ENCODE results near the gene DEFB128.
"Not testable (repeated sequence)": the region's sequence is repeated elsewhere in the genome, so short reads cannot be mapped to it uniquely, and the experiment has no call there.

DEFB128 gene

DNA sequence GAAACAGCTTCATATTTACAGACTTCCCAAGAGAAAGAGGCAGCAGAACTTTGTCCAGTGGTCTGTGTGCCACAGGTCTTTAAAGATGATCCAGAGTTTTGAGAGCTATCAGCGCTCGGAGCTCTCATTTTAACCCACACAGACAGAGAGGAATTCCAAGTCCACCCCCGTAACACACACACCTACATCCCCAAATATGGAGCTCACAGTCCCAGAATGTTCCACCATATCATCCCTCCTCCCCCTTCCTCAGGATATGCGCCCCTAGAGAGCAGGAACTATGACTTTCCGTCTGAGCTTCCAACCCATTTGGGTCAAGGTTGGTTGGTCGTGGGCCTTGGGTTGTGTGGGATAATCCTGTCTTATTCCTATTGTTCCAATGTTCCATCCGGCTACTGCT is at the start of gene DEFB128:
DEFB128 (minus strand) TSS at position 101 of the 400 bp plus-strand sequence; CDS start at position 13, 88 bp downstream.
- DNase-seq (ENCODE audit: low spot score), result no peak

DNA sequence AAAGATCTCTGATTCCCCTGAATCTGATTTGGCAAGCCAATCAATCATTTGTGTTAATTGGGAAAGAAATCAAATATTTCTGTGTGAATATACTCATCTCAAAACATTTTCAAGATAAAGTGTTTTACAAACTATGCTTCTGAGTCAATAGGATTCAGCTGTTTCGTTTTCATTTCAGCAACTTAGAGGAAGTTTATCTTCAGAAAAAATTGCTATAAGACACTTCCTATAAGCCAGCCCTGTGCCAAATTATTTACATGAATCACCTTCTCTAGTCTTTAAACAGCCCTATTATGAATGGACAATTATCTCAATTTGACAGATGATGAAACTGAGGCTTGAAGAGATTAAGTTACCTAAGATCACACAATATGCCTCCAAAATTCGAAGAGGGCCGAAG is 48.4 kb upstream of the DEFB128 start:
- no peak for DNase-seq (ENCODE audit: low spot score)

DNA sequence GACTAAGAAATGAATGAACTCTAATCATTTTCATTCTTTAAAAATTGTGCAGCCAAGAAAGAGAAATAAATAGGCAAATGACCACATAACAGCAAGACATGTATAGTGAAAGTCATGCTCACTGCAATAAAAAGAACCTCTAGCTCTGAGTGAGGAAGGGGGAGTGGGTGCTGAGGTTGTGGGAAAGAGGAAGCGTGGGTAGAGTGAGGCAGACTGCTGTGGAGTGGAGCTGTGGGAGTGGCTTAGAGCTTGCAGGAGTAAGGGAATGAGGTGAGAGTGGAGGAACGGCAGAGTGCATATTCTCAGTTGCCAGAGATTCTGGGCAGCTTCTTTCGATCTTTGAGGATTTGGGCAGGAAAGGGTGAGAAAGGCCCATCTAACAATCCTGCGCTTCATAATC is 48.0 kb upstream of the DEFB128 start:
- peak; percentile 51 for DNase-seq (ENCODE audit: low spot score)

DNA sequence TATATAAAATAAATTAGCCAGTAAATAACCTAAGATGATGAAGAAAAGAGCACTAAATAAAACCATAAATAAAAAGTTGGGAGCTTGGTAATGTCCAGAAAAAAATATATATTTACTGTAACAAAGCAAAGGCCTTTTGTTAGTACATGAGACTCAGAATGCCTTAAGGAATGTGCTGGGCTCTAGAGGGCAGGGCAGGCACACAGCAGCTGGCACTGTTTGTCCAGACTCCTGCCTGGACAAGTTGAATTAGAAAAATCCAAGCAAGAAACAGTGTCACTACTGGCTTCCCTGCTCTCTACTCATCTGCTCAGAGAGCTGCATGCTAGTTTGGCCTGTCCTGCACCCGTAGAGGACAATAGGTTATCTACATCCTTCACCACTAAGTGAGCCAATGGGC is 46.4 kb upstream of the DEFB128 start:
- peak; percentile 15 for DNase-seq (ENCODE audit: low spot score)

DNA sequence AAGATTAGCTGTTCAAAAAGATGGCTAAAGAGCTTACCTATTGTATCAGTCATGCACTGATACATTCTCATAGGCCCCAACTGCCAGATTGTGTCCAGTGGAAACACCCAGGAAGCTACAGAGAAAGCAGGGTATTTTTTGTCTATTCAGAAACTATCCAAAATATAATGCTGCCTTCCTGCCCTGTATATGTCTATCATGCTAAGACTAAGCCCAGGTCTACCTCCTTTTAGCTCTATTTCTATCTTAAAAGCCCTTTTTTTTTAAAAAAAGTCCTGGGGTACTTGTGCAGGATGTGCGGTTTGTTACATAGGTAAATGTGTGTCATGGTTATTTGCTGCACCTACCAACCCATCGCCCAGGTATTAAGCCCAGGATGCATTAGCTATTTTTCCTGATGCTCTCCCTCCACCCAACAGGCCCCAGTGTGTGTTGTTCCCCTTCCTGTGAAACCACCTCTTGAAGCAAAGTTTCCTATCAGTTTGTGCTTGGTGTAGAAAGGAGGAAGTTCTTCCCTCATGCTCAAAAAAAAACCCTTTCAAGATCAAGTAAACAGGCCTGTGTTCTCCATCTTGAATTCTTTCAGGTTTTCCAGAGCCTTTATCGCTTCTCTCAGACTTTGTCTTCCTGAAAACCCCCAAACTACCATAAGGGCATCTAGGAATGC is 38.1 kb upstream of the DEFB128 start:
- DNase-seq (ENCODE audit: low spot score), result peak; percentile 22

DNA sequence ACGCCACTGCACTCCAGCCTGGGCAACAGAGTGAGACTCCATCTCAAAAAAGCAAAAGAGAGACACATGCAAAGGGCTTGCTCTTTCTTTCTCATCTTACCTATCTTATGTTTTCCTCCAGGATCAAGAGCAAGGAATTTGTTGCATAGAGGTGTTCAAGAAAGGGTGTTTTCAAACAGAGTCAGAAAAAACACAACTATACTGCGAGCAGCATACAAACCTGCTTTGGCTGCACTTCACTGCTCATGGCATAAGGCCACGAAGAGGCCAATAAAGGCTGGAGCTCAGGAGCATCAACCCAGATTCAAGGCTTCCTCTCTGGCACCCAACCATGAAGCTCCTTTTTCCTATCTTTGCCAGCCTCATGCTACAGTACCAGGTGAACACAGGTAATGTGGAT is 37.4 kb upstream of the DEFB128 start, which contains the start of gene DEFB129:
DEFB129 (plus strand) TSS at position 301 of the 400 bp plus-strand sequence; CDS start at position 332, 31 bp downstream.
- DNase-seq (ENCODE audit: low spot score), result no peak

DNA sequence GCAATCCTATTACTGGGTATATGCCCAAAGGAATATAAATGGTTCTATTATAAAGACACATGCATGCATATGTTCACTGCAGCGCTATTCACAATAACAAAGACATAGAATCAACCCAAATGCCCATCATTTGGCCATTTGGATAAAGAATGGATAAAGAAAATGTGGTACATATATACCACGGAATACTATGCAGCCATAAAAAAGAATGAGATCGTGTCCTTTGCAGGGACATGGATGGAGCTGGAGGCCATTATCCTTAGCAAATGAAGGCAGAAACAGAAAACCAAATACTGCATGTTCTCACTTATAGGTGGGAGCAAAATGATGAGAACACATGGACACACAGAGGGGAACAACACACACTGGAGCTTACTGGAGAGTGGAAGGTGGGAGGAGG is 36.4 kb upstream of the DEFB128 start:
- not testable (repeated sequence) for DNase-seq (ENCODE audit: low spot score)

DNA sequence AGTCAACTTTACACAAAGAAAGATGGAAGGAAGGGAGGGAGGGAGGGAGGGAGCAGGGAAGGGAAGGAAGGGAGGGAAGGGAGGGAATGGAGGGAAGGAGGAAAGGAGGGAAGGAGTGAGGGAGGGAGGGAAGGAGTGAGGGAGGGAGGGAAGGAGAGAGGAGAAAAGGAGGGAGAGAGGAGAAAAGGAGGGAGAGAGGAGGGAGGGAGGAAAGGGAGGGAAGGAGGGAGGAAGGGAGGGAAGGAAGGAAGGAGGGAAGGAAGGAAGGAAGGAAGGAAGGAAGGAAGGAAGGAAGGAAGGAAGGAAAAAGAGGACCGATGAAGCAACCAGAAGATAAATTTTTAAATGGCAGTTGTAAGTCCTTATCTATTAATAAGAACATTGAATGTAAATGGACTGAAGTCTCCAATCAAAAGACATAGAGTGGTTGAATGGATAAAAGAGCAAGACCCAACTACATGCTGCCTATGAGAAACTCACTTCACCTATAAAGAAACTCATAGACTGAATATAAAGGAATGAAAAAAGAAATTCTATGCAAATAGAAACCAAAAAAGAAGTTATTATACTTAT is 31.8 kb upstream of the DEFB128 start:
- no peak for DNase-seq (ENCODE audit: low spot score)

DNA sequence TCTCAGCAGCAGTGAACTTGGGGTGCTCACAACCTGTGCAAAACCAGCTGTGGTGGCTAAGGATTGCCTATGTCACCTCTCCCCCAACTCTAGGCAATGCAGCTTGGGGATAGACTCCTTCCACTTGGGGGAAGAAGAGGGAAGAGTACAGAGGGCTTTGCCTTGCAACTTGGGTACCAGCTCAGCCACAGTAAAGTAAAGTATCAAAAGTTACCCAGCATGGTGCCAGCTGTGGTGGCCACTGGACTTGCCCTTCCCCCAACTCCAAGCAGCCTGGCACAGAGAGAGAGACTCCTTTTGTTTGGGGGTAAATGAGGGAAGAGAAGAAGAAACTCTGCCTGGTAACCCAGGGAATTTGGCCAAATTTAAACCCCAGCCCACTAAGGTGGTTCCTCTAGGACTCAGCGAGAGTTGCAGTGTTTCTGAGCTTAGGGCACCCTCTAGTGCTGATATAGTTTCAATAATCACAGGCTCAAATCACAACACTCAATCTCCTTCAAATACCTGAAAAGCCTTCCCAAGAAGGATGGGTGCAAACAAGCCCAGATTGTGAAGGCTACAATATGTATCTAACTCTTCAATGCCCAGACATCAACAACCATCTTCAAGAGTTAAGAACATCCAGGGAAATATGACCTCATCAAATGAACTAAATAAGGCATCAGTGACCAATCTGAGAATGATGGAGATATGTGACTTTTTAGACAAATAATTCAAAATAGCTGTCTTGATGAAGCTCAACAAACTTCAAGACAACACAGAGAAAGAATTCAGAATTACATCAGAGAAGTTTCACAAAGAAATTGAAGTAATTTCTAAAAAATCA is 30.0 kb upstream of the DEFB128 start:
- no peak for DNase-seq (ENCODE audit: low spot score)

DNA sequence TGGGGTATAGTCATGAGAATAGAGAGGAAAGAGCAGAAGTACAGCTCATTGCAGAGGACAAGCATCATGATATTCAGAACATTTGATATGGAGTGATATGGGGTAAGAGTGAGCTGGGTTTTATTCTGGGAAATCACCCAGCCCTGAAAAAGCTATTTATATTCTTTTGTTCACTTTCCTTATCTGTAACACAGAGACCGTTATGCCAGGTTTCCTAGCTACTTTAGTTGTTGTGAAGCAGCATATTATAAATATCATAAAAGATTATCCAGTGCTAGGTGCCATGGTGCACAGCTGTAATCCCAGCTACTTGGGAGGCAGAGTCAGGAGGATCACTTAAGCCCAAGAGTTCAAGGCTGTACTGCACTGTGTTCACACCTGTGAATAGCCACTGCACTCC is 27.8 kb upstream of the DEFB128 start:
- no peak for DNase-seq (ENCODE audit: low spot score)

DNA sequence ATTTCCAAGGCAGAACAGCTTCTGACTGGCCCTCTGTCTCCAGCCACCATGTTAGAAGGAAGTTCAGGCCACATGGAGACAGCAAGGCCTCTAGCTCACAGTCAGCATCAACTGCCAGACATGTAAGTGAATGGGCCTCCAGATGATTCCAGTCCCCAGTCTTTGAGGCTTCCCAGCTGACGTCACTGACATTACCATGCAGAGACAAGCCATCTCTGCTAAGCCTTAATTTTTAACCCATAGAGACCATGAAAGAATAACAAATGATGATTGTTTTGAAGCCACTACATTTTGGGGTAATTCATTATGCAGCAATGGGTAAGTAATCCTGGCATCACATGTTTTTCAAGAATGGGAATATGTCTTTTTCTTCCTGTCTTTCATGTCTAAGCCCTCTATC is 26.3 kb upstream of the DEFB128 start:
- DNase-seq (ENCODE audit: low spot score), result no peak

DNA sequence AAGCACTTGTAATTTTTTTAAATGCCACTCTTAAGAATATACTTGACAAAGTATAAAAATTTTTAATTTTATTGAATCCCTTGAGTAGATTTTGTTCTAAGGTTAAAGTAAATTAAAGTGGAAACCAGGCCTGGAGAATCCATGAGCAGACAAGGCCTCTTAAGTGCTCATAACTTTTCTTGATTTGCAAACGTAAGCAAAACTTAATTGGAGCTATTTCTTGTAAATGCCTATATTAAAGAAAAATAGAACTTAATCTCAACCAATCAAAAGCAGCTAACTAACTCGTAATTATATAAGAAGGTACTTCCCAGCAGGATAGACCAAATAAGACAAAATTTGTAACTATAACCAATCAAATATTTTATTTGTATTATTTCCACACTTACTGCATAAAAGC is 24.9 kb upstream of the DEFB128 start:
- no peak for DNase-seq (ENCODE audit: low spot score)

DNA sequence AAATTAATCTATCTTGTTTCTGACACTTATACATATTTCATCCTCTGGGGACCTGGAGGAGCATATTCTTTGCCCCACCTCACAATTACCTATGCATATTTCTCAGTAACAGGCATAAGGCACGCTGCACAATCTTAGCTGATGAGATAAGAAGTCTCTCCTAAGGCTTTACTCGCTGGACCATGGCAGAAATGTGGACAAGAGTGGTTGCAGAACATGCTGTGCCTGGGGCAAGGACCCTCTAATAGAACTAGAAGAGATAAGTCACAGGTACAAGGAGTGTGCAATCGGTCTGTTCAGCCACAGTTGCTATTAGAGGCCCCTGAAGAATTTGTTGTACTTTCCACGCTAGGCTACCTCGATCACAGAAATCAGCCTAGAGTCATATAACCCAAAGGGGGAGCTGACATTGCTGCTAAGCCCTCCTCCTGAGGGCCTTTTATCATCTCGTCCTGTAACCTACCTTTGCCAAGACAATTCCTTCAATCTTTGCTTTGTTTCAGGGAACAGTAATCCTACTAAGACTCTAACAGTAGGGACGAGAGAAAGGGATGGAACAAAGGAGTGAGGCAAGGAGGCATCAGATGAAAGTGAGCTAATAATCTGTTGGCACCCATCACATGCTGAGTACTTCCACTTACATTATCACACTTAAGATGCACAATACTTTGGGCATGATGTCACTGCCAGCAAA is 21.4 kb upstream of the DEFB128 start:
- DNase-seq (ENCODE audit: low spot score), result no peak

DNA sequence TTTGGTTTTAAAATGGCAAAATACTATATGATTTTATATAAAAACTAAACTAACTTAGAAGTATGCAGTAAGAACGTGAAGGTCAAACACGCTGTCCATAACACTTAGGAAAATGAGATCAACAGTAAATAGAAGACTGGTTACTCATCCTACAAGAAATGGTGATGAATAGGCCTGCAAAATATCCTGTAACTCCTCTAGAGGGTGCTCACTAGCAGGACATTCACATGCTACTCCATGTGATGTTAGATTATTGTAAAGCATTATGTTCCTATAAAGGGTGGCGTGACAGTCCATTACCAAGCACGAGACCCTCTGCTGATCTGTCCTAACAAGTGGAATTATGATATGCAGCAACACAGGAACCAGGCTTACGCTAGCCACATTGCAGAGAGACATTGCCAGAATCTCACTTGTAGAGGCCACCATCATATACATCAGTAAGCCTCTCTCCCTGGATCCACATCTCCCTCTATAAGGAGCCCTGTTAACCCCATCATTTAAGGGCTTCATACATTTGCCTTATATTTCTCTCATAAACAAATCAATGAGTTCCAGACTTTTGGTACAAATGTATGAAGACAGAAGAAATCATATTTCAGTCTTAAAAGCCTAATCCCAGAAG is 19.5 kb upstream of the DEFB128 start:
- DNase-seq (ENCODE audit: low spot score), result peak; percentile 40

DNA sequence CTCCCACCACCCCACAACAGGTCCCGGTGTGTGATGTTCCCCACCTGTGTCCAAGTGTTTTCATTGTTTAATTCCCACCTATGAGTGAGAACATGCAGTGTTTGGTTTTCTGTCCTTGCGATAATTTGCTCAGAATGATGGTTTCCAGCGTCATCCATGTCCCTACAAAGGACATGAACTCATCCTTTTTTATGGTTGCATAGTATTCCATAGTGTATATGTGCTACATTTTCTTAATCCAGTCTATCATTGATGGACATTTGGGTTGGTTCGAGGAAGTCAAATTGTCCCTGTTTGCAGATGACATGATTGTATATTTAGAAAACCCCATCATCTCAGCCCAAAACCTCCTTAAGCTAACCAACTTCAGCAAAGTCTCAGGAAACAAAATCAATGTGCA is 14.1 kb upstream of the DEFB128 start:
- not testable (repeated sequence) for DNase-seq (ENCODE audit: low spot score)

DNA sequence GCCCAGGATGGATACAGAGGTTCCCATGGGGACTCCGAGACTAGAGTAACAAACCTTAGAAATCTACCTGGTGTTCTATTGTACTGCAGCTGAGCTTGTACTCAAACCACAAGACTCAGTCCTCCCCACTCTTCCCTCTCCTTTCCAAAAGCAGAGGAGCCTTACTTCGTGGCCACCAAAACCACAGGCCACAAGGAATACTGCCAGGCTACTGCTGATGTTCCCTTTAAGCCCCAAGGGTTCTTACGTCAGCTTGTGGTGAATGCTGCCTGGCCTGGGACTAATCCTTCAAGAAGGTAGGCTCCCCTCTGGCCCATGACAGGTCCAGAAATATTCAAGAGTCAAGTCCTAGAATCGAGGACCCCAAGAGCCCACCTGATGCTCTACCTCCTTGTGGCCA is 10.5 kb upstream of the DEFB128 start:
- DNase-seq (ENCODE audit: low spot score), result no peak

DNA sequence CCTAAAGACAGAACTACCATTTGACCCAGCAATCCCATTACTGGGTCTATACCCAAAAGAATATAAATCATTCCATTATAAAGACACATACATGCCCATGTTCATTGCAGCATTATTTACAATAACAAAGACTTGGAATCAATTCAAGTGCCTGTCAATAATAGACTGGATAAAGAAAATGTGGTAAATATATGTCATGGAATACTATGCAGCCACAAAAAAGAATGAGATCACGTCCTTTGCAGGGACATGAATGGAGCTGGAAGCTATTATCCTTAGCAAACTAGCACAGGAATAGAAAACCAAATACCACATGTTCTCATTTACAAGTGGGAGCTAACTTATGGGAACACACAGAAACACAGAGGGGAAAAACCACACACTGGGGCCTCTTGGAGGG is 8.7 kb upstream of the DEFB128 start:
- DNase-seq (ENCODE audit: low spot score), result no peak

DNA sequence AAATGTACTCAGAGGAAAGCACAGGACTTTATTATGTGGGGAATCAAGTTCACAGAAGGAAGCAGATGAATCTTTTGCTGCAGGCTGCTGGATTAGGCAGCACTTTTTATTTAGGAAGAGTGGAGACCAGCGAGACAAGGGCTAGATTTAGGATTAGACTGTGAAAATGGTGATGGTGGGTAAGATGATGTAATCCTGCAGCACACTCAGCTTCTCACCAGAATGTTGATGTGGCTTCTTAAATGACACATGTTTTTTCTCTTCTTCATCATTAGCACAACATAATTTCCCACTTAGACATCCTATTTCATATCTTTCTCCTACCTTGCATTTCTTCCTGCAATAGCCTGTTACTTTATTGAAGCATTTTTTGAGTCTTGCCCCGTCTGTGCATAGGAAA is 1.8 kb downstream of the DEFB128 start:
- no peak for DNase-seq (ENCODE audit: low spot score)

DNA sequence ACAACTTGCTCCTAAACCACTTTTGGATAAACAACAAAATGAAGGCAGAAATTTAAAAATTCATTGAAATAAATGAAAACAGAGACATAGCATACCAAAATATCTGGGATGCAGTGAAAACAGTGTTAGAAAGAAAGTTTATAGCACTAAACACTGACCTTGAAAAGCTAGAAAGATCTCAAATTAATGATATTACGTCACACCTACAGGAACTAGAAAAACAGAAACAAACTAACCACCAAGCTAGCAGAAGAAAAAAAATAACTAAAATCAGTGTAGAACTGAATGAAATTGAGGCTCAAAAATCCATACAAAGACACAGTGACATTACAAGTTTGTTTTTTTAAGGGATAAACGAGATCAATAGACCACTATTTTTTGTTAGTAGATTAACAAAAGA is 5.2 kb downstream of the DEFB128 start:
- DNase-seq (ENCODE audit: low spot score), result no peak

DNA sequence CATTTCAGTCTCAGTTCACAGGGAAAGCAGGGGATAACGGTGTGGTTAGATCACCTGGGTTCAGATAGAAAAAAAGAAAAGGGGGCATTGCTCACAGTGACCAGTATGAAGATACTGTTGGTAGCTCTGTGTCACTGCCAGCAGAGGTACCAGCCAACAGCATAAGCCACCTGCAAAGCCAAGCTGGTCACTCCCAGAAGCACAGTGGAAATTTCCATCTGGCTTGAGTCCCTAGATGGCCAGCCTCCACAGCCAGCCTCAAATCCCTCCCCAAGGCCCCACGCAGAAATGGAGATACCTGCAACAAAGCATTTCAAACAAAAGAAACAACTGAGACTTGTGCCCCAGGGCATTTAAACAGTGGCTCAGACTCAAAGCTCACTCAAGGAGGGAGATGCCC is 20.6 kb downstream of the DEFB128 start:
- no peak for DNase-seq (ENCODE audit: low spot score)

DNA sequence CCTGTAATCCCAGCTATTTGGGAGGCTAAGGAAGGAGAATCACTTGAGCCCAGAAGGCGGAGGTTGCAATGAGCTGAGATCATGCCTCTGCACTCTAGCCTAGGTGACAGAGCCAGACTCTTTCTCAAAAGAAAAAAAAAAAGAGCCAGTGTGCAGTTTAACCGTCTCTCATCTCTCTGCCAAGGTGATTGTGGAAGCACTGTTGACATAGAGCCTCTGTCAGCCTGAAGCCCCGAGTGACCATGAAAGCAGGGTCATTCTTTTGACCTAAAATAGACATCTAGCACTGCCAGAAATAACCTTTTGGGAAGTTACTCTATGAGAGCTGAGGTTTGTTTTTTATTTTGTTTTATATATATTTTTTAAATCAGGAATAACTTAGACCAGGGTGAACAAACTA is 24.9 kb downstream of the DEFB128 start:
- DNase-seq (ENCODE audit: low spot score), result no peak

DNA sequence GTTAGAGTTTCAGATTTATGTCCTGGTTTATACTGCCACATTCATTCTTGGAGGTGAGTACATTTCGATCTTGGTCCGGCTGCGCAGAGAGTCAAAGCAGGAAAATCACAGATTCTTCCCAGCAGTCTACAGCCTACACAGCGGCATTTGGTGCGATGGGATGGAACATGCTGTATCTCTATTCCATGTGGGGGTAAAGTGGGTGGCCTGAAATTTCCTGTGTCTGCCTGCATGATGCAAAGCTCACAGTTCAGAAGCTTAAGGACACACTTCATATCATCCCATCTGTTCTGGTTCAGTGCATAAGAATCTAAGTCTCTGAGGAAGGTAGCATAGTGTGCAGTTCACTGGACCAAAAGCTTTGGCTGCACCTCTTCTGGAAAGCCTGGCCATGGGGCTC is 32.4 kb downstream of the DEFB128 start, which contains the start of gene DEFB127:
DEFB127 (plus strand) TSS at position 301 of the 400 bp plus-strand sequence; CDS start at position 392, 91 bp downstream.
- no peak for DNase-seq (ENCODE audit: low spot score)

Measured in globus pallidus (tissue), 1 donor.